Left cardiac atrium (tissue), 4 donors: ENCODE results near the gene GALNT16. TPM values are rescaled to one million over a fixed set of nuclear protein-coding genes. Genes with fewer than 3 reads are reported as not detected.
"Not testable (repeated sequence)": the region's sequence is repeated elsewhere in the genome, so short reads cannot be mapped to it uniquely, and the experiment has no call there.

Experiments used
- ATAC-seq, 2 donors: fragments of 200-7000 bp; cut with Tn5 transposase; one replicate each; pipeline ENCODE4 v1.9.1; 2020; ENCODE audit warnings: mild to moderate bottlenecking in 2 of 2, moderate library complexity in 2 of 2
- DNase-seq: peaks from one replicate; pipeline ENCODE4 v3.0.0-alpha.2; 2020
- intact Hi-C, 2 donors: fragments of 100-400 bp; cut with DNase I; formaldehyde crosslinking; loops; one replicate each; pipeline versions ENCODE4 v1.14.1 to v1.15.1; 2022 to 2023
- total RNA-seq, 2 donors: library from RNA; stranded (reverse); fragmentation: NEBNext Ultra II Directional; extraction: Animal tissue kit (Norgen Biotek cat#: 25700); gene quantifications; one replicate each; pipeline ENCODE4 v1.2.1, GENCODE V29; 2021
- donor health status: DM: no; HTN: yes; CAD: no.
- donor health status: DM: no; HTN: yes; CAD: no; lungs with severe emphysema.
- donor health status: DM: yes; HTN: yes; CAD: no.
- donor health status: Dilated cardiomyopathy.

The GALNT16 gene
- total RNA-seq, 2 donors from 2014 or later = 28.8 to 50.0 TPM

DNA sequence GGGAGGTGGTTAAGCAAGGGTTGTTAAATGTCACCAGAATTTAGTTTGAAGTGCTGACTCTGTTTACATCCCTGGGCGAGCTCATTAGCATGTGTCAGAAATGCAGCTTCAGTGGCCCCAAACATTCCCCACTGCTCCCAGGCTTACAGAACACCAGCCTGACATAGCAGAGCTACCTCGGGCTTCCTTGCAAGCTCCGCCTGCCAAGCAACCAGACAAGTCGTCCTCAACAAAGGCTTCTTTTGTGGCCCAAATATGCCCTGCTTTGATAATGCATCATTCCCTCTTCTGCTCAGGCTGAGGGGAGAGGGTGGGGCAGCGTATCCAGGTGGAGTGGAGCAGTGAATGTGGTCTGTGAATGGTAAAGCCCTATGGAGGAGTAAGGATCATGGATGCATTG lies 110.1 kb downstream of the GALNT16 start:
- DNase-seq (no peak), ATAC-seq (no peak)
- intact Hi-C loops = no loop called here

- intact Hi-C loops = no loop called here
- DNase-seq = no peak
- no peak for ATAC-seq
Observed at GRCh38 chr14:69372146-69372545, 112.2 kb downstream of the GALNT16 start.

- ATAC-seq = no peak
- no peak for DNase-seq
- intact Hi-C loops = no loop called here
Observed at GRCh38 chr14:69373104-69373503, 113.1 kb downstream of the GALNT16 start.

- DNase-seq = no peak
- intact Hi-C loops = no loop called here
- ATAC-seq = no peak
Observed at GRCh38 chr14:69374235-69374634, 114.3 kb downstream of the GALNT16 start.

DNA sequence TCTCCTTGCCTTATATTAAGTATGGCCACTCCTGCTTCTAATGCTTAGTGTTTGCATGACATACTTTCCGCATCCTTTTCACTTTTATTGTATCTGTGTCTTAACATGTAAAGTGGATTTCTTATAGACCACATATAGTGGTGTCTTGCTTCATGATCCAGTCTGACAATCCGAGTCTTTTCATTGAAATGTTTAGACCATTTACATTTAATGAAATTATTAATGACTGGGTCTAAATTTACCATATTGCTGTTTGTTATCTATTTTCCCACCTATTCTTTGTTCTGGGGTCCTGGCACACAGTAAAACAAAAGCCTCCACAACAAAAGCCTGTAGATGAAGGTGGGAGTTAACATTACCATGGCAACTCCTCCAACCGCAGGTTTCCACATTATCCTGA lies 115.2 kb downstream of the GALNT16 start:
- no peak for ATAC-seq
- DNase-seq = no peak
- intact Hi-C loops = no loop called here

GRCh38 chr14:69375722-69376121 lies 115.8 kb downstream of the GALNT16 start:
- intact Hi-C loops = no loop called here
- ATAC-seq = no peak
- DNase-seq = no peak

GRCh38 chr14:69376439-69376838 lies 116.5 kb downstream of the GALNT16 start:
- ATAC-seq (no peak), DNase-seq (no peak)
- intact Hi-C loops = no loop called here

GRCh38 chr14:69378274-69378673 lies 118.3 kb downstream of the GALNT16 start:
- DNase-seq = no peak
- intact Hi-C loops = no loop called here
- ATAC-seq = no peak

- DNase-seq (no peak), ATAC-seq (no peak)
- intact Hi-C loops = no loop called here
Observed at GRCh38 chr14:69387311-69387710, 127.4 kb downstream of the GALNT16 start.

GRCh38 chr14:69391400-69391799 lies 131.4 kb downstream of the GALNT16 start:
- ATAC-seq, intact Hi-C loops: not testable (repeated sequence)
- DNase-seq = peak; percentile 24

DNA sequence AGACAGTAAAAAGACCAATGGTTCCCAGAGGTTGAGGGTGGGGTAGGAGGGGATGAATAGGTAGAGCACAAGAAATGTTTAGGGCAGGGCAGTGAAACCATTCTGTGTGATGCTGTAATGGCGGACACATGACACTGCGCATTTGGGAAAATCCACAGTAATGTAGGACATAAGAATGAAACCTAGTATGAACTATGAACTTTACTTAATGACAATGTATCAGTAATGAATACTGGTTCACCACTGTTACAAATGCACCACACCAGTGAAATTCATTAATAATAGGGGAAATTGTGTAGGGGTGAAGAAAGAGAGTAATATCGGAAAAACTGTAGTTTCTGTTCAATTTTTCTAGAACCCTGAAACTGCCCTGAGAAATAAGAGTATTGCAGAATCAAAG lies 132.5 kb downstream of the GALNT16 start:
- intact Hi-C loops = no loop called here
- no peak for DNase-seq
- no peak for ATAC-seq

DNA sequence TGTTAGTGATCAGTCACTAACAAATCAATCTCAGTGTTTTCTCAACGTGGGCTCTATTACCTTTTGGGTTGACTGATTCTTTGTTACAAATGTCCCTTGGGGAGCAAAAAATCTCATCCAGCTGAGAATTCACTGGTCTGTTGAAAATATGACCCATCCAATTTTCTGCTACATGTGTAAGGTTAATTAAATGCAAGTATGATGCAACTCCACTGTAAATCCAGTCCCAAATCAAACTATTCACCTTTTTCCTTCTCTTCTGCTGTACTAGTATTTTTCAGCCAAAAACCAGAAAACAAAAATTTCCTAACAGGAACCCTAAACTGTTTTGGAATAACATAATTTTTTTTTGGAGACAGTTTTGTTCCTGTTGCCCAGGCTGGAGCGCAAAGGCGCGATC lies 136.0 kb downstream of the GALNT16 start:
- ATAC-seq (no peak), DNase-seq (no peak)
- intact Hi-C loops = no loop called here

DNA sequence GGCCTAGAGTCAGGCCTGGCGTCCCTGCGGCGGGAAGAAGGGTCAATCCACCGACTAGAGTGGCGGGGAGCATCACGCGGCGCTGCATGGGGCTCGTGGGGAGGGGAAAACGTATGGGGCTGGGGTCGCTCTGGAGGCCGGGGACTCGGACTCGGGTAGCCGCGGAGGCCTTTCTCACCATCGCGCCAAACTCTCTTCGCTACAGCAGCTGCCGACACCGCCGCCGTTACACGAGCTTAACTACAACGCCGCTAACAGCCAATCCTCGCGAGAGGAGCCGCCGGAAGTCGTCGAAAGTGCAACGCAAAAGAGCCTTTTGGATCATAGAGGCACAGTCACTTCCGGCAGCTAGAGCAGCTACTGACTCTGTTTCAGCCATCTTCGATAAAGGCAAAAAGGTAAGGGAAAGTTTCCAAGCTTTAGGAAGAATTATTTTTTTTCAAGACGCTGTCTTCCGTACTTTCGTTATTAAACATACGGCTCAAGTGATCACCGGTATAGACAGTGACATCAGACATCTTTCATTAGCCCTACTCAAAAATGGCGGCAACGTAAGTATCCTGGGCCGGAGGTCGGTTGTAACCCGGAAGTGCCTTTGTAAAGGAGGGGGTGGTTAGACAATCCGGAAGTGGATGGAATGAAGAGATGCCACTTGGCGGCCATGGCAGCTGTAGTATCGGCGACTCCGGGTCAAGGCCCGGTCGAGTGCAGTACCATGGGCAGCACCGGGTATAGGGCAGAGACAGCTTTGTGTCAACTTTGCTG lies 138.3 kb downstream of the GALNT16 start, which contains the start of the genes ERH and SLC39A9:
Gene ERH, minus strand, starts transcription at position 247 of the 765 bp plus-strand sequence. Its CDS starts 66 bp downstream, at position 181.
Gene SLC39A9, plus strand, starts transcription at position 640 of the 765 bp plus-strand sequence. CDS start 678 bp downstream, outside the sequence.
- ATAC-seq (peak; percentile 98), DNase-seq (peak; percentile 96)
- intact Hi-C loops = no loop called here

DNA sequence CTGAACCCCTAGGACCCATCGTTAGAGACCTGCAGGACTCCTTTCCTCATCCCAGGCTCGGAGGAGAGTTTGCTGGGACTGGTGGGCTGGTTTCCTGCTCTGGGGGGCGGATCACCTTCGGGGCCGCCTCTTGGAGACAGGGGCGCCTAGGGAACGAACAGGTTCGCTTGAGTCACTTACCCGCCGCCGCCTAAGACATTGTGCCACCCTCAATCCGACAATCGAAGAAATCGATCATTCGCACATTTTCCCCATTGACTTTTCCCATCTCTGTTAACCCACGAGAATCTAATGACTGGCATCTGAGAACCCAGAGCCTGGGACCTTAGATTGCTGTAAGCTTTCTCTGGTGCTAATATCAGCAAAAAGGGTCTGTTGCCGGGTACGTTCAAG lies 138.9 kb downstream of the GALNT16 start:
- ATAC-seq (no peak), DNase-seq (no peak)
- intact Hi-C loops = no loop called here

DNA sequence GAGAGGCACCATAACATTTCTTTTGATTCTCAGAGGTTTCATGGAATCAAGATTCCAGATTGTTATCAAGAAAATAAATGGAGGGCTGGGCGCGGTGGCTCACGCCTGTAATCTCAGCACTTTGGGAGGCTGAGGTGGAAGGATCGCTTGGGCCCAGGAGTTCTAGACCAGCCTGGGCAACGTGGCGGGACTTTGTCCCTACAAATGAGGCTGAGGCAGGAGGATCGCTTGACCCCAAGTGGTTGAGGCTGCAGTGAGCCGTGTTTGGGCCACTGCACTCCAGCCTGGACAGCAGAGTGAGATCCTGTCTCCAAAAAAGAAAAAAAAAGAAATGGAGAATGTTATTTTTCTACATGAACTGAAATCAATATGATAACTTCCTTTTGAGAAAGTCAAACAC lies 139.8 kb downstream of the GALNT16 start:
- intact Hi-C loops = no loop called here

DNA sequence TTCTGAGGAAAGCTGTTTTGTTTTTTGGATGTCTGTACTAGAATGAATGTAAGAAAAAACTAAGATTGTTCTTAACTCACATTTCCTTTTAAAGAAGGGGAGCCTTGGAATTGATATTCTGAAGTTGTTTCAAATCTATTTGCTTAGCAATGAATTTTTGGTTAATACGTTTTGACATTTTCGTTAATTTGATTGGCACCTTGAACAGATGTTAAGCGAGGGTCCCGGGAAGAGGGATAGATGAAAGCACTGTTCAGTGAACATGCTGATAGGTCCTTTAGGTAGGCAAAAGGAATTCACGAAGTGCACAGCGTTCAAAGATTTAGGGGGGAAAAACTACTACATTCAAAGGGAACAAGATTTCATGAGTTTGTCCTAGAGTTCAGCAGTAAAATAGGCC lies 140.2 kb downstream of the GALNT16 start:
- intact Hi-C loops = no loop called here
- DNase-seq (no peak), ATAC-seq (no peak)

More for the DNA sequence above, 139.8 kb downstream of the GALNT16 start:
- DNase-seq = no peak
- no peak for ATAC-seq

DNA sequence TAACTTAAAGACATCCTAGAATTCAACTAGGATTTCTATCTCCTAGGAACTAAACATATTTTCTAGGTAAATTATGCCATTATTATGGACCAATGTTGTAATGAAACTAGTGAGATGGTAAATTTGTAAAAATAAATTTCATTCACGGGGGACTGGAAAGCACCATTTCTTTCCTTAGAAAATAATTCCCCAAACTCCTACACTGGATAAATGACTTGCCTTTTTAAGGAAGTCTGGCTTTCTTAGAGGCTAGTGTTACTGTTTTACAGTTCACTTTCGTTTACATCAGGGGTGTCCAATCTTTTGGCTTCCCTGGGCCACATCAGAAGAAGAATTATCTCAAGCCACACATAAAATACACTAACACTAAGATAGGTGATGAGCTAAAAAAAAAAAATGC lies 141.9 kb downstream of the GALNT16 start:
- no peak for DNase-seq
- intact Hi-C loops = no loop called here
- no peak for ATAC-seq

DNA sequence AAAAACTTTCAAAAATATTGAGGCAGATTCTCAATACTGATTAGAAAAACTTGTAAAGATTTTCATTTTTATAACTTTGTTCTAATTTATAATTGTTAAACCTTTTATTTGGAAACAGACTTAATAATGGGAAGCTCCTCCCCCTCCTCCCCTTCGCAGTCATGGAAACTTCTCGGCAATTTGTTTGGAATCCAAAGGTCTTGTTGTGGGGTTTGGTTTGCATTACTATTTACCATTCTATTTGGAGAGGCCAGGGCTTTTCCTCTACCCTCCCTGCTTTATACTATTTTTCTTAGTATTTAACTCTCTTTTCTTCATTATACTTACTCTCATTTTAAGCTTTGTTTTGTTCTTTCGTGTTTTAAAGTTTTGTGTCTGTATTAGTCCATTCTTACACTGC lies 144.5 kb downstream of the GALNT16 start:
- intact Hi-C loops = no loop called here
- ATAC-seq = no peak

DNA sequence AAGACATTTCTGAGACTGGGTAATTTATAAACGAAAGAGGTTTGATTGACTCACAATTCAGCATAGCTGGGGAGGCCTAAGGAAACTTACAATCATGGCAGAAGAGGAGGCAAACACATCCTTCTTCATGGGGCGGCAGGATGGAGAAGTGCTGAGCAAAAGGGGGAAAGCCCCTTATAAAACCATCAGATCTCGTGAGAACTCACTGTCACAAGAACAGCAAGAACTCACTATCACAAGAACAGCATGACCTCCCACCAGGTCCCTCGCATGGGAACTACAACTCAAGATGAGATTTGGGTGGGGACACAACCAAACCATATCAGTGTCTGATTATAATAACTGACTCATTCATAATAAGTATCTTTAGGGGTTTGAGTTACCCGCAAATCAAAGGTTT lies 144.9 kb downstream of the GALNT16 start:
- DNase-seq (no peak), ATAC-seq (no peak)
- intact Hi-C loops = no loop called here

More for the DNA sequence above, 144.5 kb downstream of the GALNT16 start:
- no peak for DNase-seq

DNA sequence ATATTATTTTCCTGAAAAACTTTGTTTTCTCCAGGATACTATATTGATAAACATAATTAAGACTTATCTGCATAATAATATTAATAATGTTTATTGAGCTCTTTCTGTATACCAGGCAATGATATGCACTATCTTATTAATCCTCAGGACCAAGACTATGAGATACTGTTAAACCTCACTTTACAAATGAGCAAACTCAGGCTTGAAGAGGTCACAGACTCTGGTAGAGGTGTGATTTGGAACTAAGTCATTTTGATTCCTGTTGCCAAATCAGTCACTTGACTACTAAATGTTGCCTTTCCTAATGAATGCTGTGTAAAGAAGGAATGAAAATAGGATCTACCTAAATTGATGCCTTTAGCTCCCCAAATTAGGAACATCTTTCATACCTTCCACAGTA lies 145.8 kb downstream of the GALNT16 start:
- DNase-seq = no peak
- no peak for ATAC-seq
- intact Hi-C loops = no loop called here
